ENCODE data around the gene AFDN.

AFDN gene

GRCh38 chr6:167855825-167856425 lies 29.2 kb downstream of the AFDN start:
- no peak for DNase-seq
- intact Hi-C loops (cut with DNase I), result no loop called here

GRCh38 chr6:167856474-167856873 lies 29.8 kb downstream of the AFDN start:
- intact Hi-C loops (cut with DNase I), result no loop called here
- no peak for DNase-seq

- DNase-seq, result no peak
- intact Hi-C loops (cut with DNase I), result no loop called here
These were observed 30.4 kb downstream of the AFDN start for GRCh38 chr6:167856999-167857660.

GRCh38 chr6:167858086-167858591 lies 31.4 kb downstream of the AFDN start:
- DNase-seq, result peak in 2 of 42 donors; percentile 32 to 43
- intact Hi-C loops (cut with DNase I), result no loop called here

GRCh38 chr6:167858842-167859664 lies 32.3 kb downstream of the AFDN start:
- no peak for DNase-seq
- intact Hi-C loops (cut with DNase I), result no loop called here

GRCh38 chr6:167860550-167861226 lies 34.0 kb downstream of the AFDN start:
- intact Hi-C loops (cut with DNase I), result no loop called here
- no peak for DNase-seq

GRCh38 chr6:167861424-167861823 lies 34.7 kb downstream of the AFDN start:
- intact Hi-C loops (cut with DNase I), result no loop called here
- DNase-seq, result no peak

- DNase-seq, result no peak
- intact Hi-C loops (cut with DNase I), result no loop called here
These were observed 37.2 kb downstream of the AFDN start for GRCh38 chr6:167863897-167864296.

GRCh38 chr6:167866642-167867041 lies 39.9 kb downstream of the AFDN start:
- intact Hi-C loops (cut with DNase I), result no loop called here
- no peak for DNase-seq

- intact Hi-C loops (cut with DNase I), result no loop called here
These were observed 43.6 kb downstream of the AFDN start for GRCh38 chr6:167870321-167870720.

GRCh38 chr6:167872538-167873210 lies 46.0 kb downstream of the AFDN start:
- no peak for DNase-seq
- intact Hi-C loops (cut with DNase I), result no loop called here

More at GRCh38 chr6:167870321-167870720, 43.6 kb downstream of the AFDN start:
- DNase-seq, result no peak

- intact Hi-C loops (cut with DNase I), result no loop called here
- DNase-seq, result no peak
These were observed 51.5 kb downstream of the AFDN start for GRCh38 chr6:167877994-167878779.

GRCh38 chr6:167879612-167880011 lies 52.9 kb downstream of the AFDN start:
- no peak for DNase-seq

GRCh38 chr6:167881327-167881726 lies 54.6 kb downstream of the AFDN start:
- no peak for DNase-seq
- intact Hi-C loops (cut with DNase I), result no loop called here

More at GRCh38 chr6:167879612-167880011, 52.9 kb downstream of the AFDN start:
- intact Hi-C loops (cut with DNase I), result no loop called here

- intact Hi-C loops (cut with DNase I), result no loop called here
- DNase-seq, result no peak
These were observed 55.5 kb downstream of the AFDN start for GRCh38 chr6:167882244-167882643.

- DNase-seq, result no peak
- intact Hi-C loops (cut with DNase I), result no loop called here
These were observed 61.4 kb downstream of the AFDN start for GRCh38 chr6:167888098-167888497.

- intact Hi-C loops (cut with DNase I), result no loop called here
- DNase-seq, result no peak
These were observed 66.4 kb downstream of the AFDN start for GRCh38 chr6:167892835-167893815.

Data from head of caudate nucleus (tissue), 42 donors.